SK-N-SH (cell line): ENCODE data around the gene MVB12B.
"Not testable (repeated sequence)": the region's sequence is repeated elsewhere in the genome, so short reads cannot be mapped to it uniquely, and the experiment has no call there.

Source experiments
- EZH2phosphoT487 ChIP-seq: fragments of 200-600 bp; sonication (generic); IDR thresholded peaks from 2 replicates; pipeline ENCODE4 v1.6.1; 2017; ENCODE audit warnings: low read depth, mixed run types, mild to moderate bottlenecking, antibody characterized with exemption, moderate library complexity, borderline replicate concordance
- POLR2AphosphoS5 ChIP-seq: IDR thresholded peaks from 2 replicates; pipeline ENCODE4 v1.6.1; 2012; ENCODE audit warnings: low read depth, low read length
- TF ChIP-seq, protein P1 (sequence below): fragments of 200-600 bp; sonication (generic); IDR thresholded peaks from 2 replicates; pipeline ENCODE4 v1.6.1; 2017; ENCODE audit warnings: antibody characterized with exemption, mild to moderate bottlenecking, moderate library complexity
- TF ChIP-seq, protein P2 (sequence below): IDR thresholded peaks from 2 replicates; pipeline ENCODE4 v1.4.0; 2012; ENCODE audit warnings: low read depth

DNA sequence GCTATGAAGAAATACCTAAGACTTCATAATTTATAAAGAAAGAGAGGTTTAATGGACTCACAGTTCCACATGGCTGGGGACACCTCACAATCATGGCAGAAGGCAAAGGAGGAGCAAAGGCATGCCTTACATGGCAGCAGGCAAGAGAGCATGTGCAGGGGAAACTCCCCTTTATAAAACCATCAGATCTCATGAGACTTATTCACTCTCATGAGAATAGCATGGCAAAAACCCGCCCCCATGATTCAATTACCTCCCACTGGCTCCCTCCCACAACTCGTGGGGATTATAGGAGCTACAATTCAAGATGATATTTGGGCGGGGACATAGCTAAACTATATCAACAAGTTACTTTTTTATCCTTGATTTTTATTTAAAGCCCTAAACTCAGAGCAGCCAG lies 150.8 kb downstream of the MVB12B start:
- not testable (repeated sequence) for TF ChIP-seq POLR2AphosphoS5, EZH2phosphoT487
- TF ChIP-seq, protein P1, sequence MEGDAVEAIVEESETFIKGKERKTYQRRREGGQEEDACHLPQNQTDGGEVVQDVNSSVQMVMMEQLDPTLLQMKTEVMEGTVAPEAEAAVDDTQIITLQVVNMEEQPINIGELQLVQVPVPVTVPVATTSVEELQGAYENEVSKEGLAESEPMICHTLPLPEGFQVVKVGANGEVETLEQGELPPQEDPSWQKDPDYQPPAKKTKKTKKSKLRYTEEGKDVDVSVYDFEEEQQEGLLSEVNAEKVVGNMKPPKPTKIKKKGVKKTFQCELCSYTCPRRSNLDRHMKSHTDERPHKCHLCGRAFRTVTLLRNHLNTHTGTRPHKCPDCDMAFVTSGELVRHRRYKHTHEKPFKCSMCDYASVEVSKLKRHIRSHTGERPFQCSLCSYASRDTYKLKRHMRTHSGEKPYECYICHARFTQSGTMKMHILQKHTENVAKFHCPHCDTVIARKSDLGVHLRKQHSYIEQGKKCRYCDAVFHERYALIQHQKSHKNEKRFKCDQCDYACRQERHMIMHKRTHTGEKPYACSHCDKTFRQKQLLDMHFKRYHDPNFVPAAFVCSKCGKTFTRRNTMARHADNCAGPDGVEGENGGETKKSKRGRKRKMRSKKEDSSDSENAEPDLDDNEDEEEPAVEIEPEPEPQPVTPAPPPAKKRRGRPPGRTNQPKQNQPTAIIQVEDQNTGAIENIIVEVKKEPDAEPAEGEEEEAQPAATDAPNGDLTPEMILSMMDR: not testable (repeated sequence)
- TF ChIP-seq, protein P2, sequence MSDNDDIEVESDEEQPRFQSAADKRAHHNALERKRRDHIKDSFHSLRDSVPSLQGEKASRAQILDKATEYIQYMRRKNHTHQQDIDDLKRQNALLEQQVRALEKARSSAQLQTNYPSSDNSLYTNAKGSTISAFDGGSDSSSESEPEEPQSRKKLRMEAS: not testable (repeated sequence)
